Fibroblast of villous mesenchyme (primary cell): ENCODE results near the gene C1orf105. TPM values are rescaled to one million over a fixed set of nuclear protein-coding genes. Genes with fewer than 3 reads are reported as not detected.
"Not testable (repeated sequence)": the region's sequence is repeated elsewhere in the genome, so short reads cannot be mapped to it uniquely, and the experiment has no call there.

Experiments used
- DNase-seq: peaks from one replicate; pipeline ENCODE4 v3.0.0-alpha.2; 2010; ENCODE audit warnings: low read depth
- H3K4me3 ChIP-seq: 2 replicates; pipeline ENCODE4 v1.5.1; 2011; ENCODE audit warnings: low read depth, mild to moderate bottlenecking, low read length
- CTCF ChIP-seq: IDR thresholded peaks from 2 replicates; pipeline ENCODE4 v1.5.1; 2012; ENCODE audit warnings: low read depth, mild to moderate bottlenecking, low read length; ENCODE audit not compliant: insufficient read depth
- total RNA-seq: library from RNA; depleted of rRNA; stranded (reverse); fragments of >200 nt; gene quantifications from 2 replicates; pipeline ENCODE4 v1.2.3, GENCODE V29; 2012

C1orf105 gene
- total RNA-seq, 1 donor, result not detected

GRCh38 chr1:172488393-172488792, 67.9 kb downstream of the C1orf105 start:
- no peak overlapping the region for H3K4me3 ChIP-seq
- TF ChIP-seq CTCF, result no peak
- no peak for DNase-seq

- peak; percentile 12 for DNase-seq
- H3K4me3 ChIP-seq, result no peak overlapping the region
- no peak for TF ChIP-seq CTCF
Observed at GRCh38 chr1:172489847-172490246, 69.4 kb downstream of the C1orf105 start.

GRCh38 chr1:172492421-172492820, 71.9 kb downstream of the C1orf105 start:
- no peak for TF ChIP-seq CTCF
- H3K4me3 ChIP-seq, result no peak overlapping the region
- no peak for DNase-seq

DNA sequence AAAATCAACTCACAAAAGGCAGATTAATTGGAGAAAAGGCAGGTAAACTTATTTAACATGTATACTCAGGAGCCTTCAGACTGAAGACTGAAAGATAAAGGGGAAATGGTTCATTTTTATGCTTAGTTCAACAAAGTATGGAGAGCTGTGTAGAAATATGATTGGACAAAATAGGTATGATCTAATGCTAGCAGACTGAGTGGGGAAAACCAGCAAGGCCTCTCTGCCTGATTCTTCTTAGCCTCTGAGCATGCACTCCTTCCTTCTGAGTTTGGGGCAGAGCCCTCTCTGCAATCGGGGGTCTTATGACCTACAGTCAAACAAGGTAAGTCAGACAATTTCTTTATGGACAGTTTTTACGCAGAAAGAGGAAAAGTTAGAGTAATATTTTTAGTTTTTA, 73.7 kb downstream of the C1orf105 start:
- TF ChIP-seq CTCF, result no peak
- H3K4me3 ChIP-seq, result no peak overlapping the region
- DNase-seq, result no peak

DNA sequence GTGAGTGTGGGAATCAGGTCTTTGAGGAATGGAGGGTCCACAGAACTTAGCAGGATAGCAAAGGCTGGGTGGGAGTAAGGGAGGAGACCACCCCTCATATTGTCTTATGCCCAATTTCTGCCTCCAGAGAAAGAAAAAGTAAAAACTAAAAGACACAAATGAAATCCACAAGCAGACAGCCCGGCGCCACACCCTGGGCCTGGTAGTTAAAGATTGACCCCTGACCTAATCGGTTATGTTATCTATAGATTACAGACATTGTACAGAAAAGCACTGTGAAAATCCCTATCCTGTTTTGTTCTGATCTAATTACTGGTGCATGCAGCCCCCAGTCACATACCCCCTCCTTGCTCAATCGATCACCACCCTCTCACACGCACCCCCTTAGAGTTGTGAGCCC, 75.6 kb downstream of the C1orf105 start:
- H3K4me3 ChIP-seq, DNase-seq: not testable (repeated sequence)

DNA sequence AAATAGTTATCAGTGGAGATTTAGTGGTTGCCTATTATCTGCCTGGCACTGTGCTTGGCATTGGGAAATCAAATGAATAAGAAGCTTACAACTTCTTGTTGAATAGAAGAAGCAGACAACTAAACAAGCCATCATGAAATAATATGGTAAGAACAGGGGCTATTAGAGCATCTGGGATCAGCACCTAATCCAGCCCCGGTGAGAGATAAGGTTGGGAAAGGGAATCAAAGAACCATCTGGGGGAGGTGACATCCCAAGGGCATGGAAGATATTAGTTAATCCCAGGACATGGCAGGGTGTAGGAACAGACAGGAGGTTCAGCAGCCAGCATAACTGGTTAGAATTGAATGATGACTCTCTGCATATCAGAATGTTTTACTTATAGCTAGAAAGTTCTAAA, 76.2 kb downstream of the C1orf105 start:
- TF ChIP-seq CTCF, result no peak
- DNase-seq, result no peak
- H3K4me3 ChIP-seq, result no peak overlapping the region

DNA sequence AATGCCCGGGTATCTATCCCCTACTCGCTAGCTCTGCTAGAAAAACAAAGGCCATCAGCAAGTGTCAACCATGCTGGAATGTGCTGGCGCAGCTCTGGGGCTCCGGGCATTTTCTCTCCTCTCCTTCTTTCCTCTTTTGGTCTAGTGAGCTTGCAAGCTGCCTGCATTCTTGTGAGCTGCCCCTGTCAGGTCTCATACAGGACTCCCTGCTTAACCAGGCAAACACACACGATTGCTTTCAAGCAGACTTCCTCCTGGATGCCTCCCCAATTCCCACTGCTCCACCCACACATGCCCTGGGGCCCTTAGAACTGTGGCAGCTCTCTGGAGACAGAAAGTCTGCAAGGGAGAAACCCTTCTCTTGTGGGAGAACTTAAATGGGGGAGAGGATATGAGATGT, 76.7 kb downstream of the C1orf105 start:
- peak; percentile 8 for DNase-seq
- no peak overlapping the region for H3K4me3 ChIP-seq
- TF ChIP-seq CTCF, result no peak
